22Rv1 (cell line): ENCODE measurements around the gene FYN.

Source experiments
- ZFX ChIP-seq: fragments of 450-650 bp; IDR thresholded peaks from 2 replicates; pipeline ENCODE4 v1.6.1; 2017; ENCODE audit warnings: antibody characterized with exemption, borderline replicate concordance
- TF ChIP-seq, protein P1 (sequence below): fragments of 450-650 bp; IDR thresholded peaks from 2 replicates; pipeline ENCODE4 v1.5.1; 2017; ENCODE audit warnings: mild to moderate bottlenecking

DNA sequence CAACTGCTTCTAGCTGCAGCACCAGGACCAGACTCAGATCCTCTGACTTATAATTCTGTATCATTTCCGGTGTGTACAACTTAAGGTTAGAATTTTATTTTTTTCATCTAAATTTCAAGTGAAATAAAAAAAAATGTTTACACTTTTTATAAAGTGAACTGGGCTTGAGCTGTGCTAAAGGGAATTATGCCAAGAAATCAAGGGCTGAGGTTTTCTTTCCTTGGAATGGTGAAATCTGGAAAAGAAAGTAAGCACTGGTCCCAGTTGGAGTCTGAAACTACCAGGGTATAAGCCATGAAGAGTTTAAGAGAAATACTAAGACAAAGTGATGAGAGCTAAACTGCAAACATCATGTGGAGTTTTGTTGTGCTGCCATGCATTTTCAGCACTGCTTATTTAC lies 21.7 kb upstream of the FYN start:
- TF ChIP-seq, protein P1, sequence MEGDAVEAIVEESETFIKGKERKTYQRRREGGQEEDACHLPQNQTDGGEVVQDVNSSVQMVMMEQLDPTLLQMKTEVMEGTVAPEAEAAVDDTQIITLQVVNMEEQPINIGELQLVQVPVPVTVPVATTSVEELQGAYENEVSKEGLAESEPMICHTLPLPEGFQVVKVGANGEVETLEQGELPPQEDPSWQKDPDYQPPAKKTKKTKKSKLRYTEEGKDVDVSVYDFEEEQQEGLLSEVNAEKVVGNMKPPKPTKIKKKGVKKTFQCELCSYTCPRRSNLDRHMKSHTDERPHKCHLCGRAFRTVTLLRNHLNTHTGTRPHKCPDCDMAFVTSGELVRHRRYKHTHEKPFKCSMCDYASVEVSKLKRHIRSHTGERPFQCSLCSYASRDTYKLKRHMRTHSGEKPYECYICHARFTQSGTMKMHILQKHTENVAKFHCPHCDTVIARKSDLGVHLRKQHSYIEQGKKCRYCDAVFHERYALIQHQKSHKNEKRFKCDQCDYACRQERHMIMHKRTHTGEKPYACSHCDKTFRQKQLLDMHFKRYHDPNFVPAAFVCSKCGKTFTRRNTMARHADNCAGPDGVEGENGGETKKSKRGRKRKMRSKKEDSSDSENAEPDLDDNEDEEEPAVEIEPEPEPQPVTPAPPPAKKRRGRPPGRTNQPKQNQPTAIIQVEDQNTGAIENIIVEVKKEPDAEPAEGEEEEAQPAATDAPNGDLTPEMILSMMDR, result no peak
- TF ChIP-seq ZFX, result no peak
